HCT116 (cell line): ENCODE results near the gene CORO2B. TPM values are rescaled to one million over a fixed set of nuclear protein-coding genes. Genes with fewer than 3 reads are reported as not detected.
A peak's percentile ranks its signal among the peaks of the same experiment; 100 is the strongest.
"Not testable (repeated sequence)": the region's sequence is repeated elsewhere in the genome, so short reads cannot be mapped to it uniquely, and the experiment has no call there.

Source experiments
- ATAC-seq: fragments of 200-7000 bp; cut with Tn5 transposase; 2 replicates; pipeline ENCODE4 v1.9.1; 2020; ENCODE audit warnings: mild to moderate bottlenecking, moderate library complexity
- BruUV-seq: library from RNA; stranded (reverse); fragments of 400-500 nt; replicated peaks from 2 replicates; lab custom pipeline; 2021; lab: Mats Ljungman, UMichigan
- CTCF ChIA-PET: fragments of 300-600 bp; sonication (Branson Sonifier 250); formaldehyde crosslinking; loops from one replicate; lab custom pipeline; 2021; ENCODE audit warnings: antibody characterized with exemption; lab: Charles Lee
- POLR2A ChIA-PET: fragments of 300-600, 350-600 bp; sonication (Branson Sonifier 250); formaldehyde crosslinking; loops from one replicate; lab custom pipeline; 2021; ENCODE audit warnings: antibody characterized with exemption; lab: Charles Lee
- RAD21 ChIA-PET, 2 experiments: fragments of 300-600 bp; sonication (Branson Sonifier 250); formaldehyde crosslinking; loops; one replicate each; lab custom pipeline; 2023; ENCODE audit warnings: low total read pairs in 2 of 2; ENCODE audit not compliant: uncharacterized antibody in 2 of 2, unreplicated experiment in 2 of 2, low non-redundant PET in 1 of 2; lab: Charles Lee
- DNase-seq: peaks from one replicate; pipeline ENCODE4 v3.0.0-alpha.2; 2010; ENCODE audit warnings: low read depth, low spot score
- H2AFZ ChIP-seq: fragments of 200-600 bp; shearing (Covaris generic), sonication (generic); 2 replicates; pipeline ENCODE4 v1.6.1; 2017; ENCODE audit warnings: low read depth, mixed run types, mixed read lengths, antibody characterized with exemption, low read length; ENCODE audit not compliant: poor library complexity, severe bottlenecking
- H3K27ac ChIP-seq: 2 replicates; pipeline ENCODE4 v1.5.1; 2012; ENCODE audit warnings: low read depth, low read length
- H3K27me3 ChIP-seq: fragments of 200-600 bp; sonication (generic); 2 replicates; pipeline ENCODE4 v1.6.1; 2016; ENCODE audit warnings: mixed run types, low read length, mixed read lengths; ENCODE audit not compliant: insufficient read depth
- H3K36me3 ChIP-seq, 2 experiments: fragments of 200-500 bp in 1 of 2; fragments of 200-600 bp in 1 of 2; sonication (Bioruptor generic) in 1 of 2; sonication (generic) in 1 of 2; 2 replicates each; pipeline versions ENCODE4 v1.5.1 to v1.6.1; 2014 to 2016; ENCODE audit warnings: low read length in 2 of 2, inconsistent platforms in 1 of 2, mixed read lengths in 1 of 2, mixed run types in 1 of 2; ENCODE audit not compliant: insufficient read depth in 2 of 2, control insufficient read depth in 1 of 2
- H3K4me1 ChIP-seq, 2 experiments: fragments of 200-600 bp in 1 of 2; sonication (generic) in 1 of 2; 2 replicates each; pipeline versions ENCODE4 v1.5.1 to v1.6.1; 2012 to 2017; ENCODE audit warnings: low read length in 2 of 2, inconsistent platforms in 1 of 2, mild to moderate bottlenecking in 1 of 2, mixed read lengths in 1 of 2, mixed run types in 1 of 2, moderate library complexity in 1 of 2; ENCODE audit not compliant: insufficient read depth in 2 of 2, control insufficient read depth in 1 of 2
- H3K4me2 ChIP-seq: fragments of 200-600 bp; sonication (generic); 2 replicates; pipeline ENCODE4 v1.6.1; 2017; ENCODE audit warnings: mixed run types, low read length, mixed read lengths
- H3K4me3 ChIP-seq, 2 experiments: fragments of 200-600 bp in 1 of 2; sonication (generic) in 1 of 2; replicated peaks in 1 of 2; 2 replicates each; pipeline ENCODE4 v1.5.1; 2011 to 2016; ENCODE audit warnings: low read length in 2 of 2, control low read depth in 1 of 2, low read depth in 1 of 2, mild to moderate bottlenecking in 1 of 2, mixed read lengths in 1 of 2, mixed run types in 1 of 2
- H3K79me2 ChIP-seq: fragments of 200-600 bp; sonication (generic); 2 replicates; pipeline ENCODE4 v1.6.1; 2017; ENCODE audit warnings: mild to moderate bottlenecking, mixed run types, low read length, moderate library complexity, mixed read lengths; ENCODE audit not compliant: insufficient read depth
- H3K9ac ChIP-seq: fragments of 200-600 bp; sonication (generic); 2 replicates; pipeline ENCODE4 v1.6.1; 2016; ENCODE audit warnings: low read length, mixed read lengths
- H3K9me2 ChIP-seq: fragments of 200-600 bp; sonication (generic), shearing (Covaris generic); 2 replicates; pipeline ENCODE4 v1.6.1; 2017; ENCODE audit warnings: mixed run types, mild to moderate bottlenecking, moderate library complexity; ENCODE audit not compliant: insufficient read depth
- H3K9me3 ChIP-seq, 2 experiments: fragments of 200-500 bp in 1 of 2; fragments of 200-600 bp in 1 of 2; sonication (Bioruptor generic) in 1 of 2; sonication (generic) in 1 of 2; 2 replicates each; pipeline ENCODE4 v1.6.1; 2014 to 2017; ENCODE audit warnings: low read length in 2 of 2, mixed read lengths in 2 of 2, inconsistent platforms in 1 of 2, low read depth in 1 of 2, mild to moderate bottlenecking in 1 of 2, mixed run types in 1 of 2, moderate library complexity in 1 of 2; ENCODE audit not compliant: control insufficient read depth in 1 of 2, insufficient read depth in 1 of 2
- H4K20me1 ChIP-seq: fragments of 200-600 bp; sonication (generic), shearing (Covaris generic); 2 replicates; pipeline ENCODE4 v1.6.1; 2017; ENCODE audit warnings: mixed run types, mild to moderate bottlenecking, moderate library complexity; ENCODE audit not compliant: insufficient read depth
- CBX3 ChIP-seq: IDR thresholded peaks from 2 replicates; pipeline ENCODE4 v1.6.1; 2012; ENCODE audit warnings: low read depth
- CEBPB ChIP-seq: IDR thresholded peaks from 2 replicates; pipeline ENCODE4 v1.6.1; 2012; ENCODE audit warnings: low read depth
- EGR1 ChIP-seq: IDR thresholded peaks from 2 replicates; pipeline ENCODE4 v1.6.1; 2012; ENCODE audit warnings: low read depth
- ELF1 ChIP-seq: IDR thresholded peaks from 2 replicates; pipeline ENCODE4 v1.6.1; 2012; ENCODE audit warnings: low read depth, borderline replicate concordance
- EZH2 ChIP-seq: fragments of 200-600 bp; sonication (generic); IDR thresholded peaks from 2 replicates; pipeline ENCODE4 v1.6.1; 2017; ENCODE audit warnings: antibody characterized with exemption, mixed run types
- EZH2phosphoT487 ChIP-seq: fragments of 200-600 bp; IDR thresholded peaks from 2 replicates; pipeline ENCODE4 v1.6.1; 2018; ENCODE audit warnings: antibody characterized with exemption, borderline replicate concordance
- FOSL1 ChIP-seq: IDR thresholded peaks from 2 replicates; pipeline ENCODE4 v1.6.1; 2012; ENCODE audit warnings: low read depth
- JUND ChIP-seq: IDR thresholded peaks from 2 replicates; pipeline ENCODE4 v1.6.1; 2012
- POLR2A ChIP-seq: IDR thresholded peaks from 2 replicates; pipeline ENCODE4 v1.7.0; 2011; ENCODE audit warnings: borderline replicate concordance; ENCODE audit not compliant: insufficient read depth, insufficient read length; ENCODE audit errors: extremely low read depth
- POLR2AphosphoS5 ChIP-seq: IDR thresholded peaks from 2 replicates; pipeline ENCODE4 v1.6.1; 2011; ENCODE audit warnings: mild to moderate bottlenecking, low read depth, low read length, moderate library complexity
- SIN3A ChIP-seq: IDR thresholded peaks from 2 replicates; pipeline ENCODE4 v1.6.1; 2012; ENCODE audit warnings: low read depth
- SP1 ChIP-seq: IDR thresholded peaks from 2 replicates; pipeline ENCODE4 v1.6.1; 2012; ENCODE audit warnings: low read depth
- SRF ChIP-seq: IDR thresholded peaks from 2 replicates; pipeline ENCODE4 v1.6.1; 2012; ENCODE audit warnings: low read depth
- TCF7L2 ChIP-seq: IDR thresholded peaks from 2 replicates; pipeline ENCODE4 v1.7.0; 2011; ENCODE audit warnings: borderline replicate concordance, inconsistent platforms; ENCODE audit not compliant: insufficient read depth, insufficient read length; ENCODE audit errors: extremely low read depth
- YY1 ChIP-seq: IDR thresholded peaks from 2 replicates; pipeline ENCODE4 v1.6.1; 2011; ENCODE audit warnings: low read length, low read depth, moderate library complexity, mild to moderate bottlenecking; ENCODE audit not compliant: insufficient replicate concordance; ENCODE audit errors: extremely low read depth
- ZNF274 ChIP-seq: fragments of 200-500 bp; sonication (Bioruptor generic); IDR thresholded peaks from 2 replicates; pipeline ENCODE4 v1.6.1; 2014; ENCODE audit warnings: mild to moderate bottlenecking, low read depth, low read length, inconsistent platforms
- intact Hi-C: fragments of 100-400 bp; cut with micrococcal nuclease; formaldehyde crosslinking; loops from 2 replicates; pipeline ENCODE4 v1.10.0; 2022
- total RNA-seq: library from RNA; stranded (reverse); gene quantifications from one replicate; pipeline ENCODE4 v1.2.1, GENCODE V29; 2021; ENCODE audit not compliant: unreplicated experiment
- TF ChIP-seq, protein P1 (sequence below), 3 experiments: fragments of 200-600 bp in 1 of 3; sonication (generic) in 1 of 3; IDR thresholded peaks in 2 of 3; conservative IDR thresholded peaks in 1 of 3; 2 replicates each; pipeline ENCODE4 v1.5.1; 2012 to 2017; ENCODE audit warnings: low read depth in 2 of 3, low read length in 2 of 3, antibody characterized with exemption in 1 of 3, borderline replicate concordance in 1 of 3, control low read depth in 1 of 3, mild to moderate bottlenecking in 1 of 3, mixed read lengths in 1 of 3, mixed run types in 1 of 3, moderate library complexity in 1 of 3; ENCODE audit not compliant: insufficient read depth in 1 of 3
- TF ChIP-seq, protein P2 (sequence below): IDR thresholded peaks from 2 replicates; pipeline ENCODE4 v1.6.1; 2011; ENCODE audit warnings: mild to moderate bottlenecking, low read length, moderate library complexity; ENCODE audit not compliant: insufficient replicate concordance; ENCODE audit errors: extremely low read depth

The CORO2B gene
- total RNA-seq, 1 experiment from 2014 or later, result 2.8 TPM

DNA sequence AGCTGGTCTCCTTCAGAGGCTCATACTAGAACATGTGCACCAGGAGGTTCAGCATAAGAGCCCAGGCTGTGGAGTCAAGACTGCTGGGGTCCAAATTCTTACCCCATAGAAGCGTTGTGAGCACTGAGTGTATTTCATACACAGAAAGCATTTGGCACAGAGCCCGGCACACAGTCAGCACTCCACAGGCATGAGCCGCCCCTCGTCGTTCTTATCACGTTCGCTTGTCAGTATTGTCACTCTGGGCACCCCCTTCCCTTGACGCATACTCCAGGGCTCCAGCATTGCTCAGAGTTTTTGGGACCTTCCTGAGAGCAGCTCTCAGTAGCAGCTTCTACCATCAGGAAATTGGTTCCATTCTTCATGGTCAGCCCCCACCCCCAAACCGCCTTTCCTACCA lies 25.2 kb downstream of the CORO2B start:
- Histone ChIP-seq H2AFZ (no peak overlapping the region), H3K9ac (no peak overlapping the region), H3K27me3 (no peaks in the 10 kb centered on the region), H4K20me1 (no peaks in the 10 kb centered on the region), H3K79me2 (no peaks in the 10 kb centered on the region), H3K27ac (no peak overlapping the region), H3K4me3 (no peak overlapping the region), H3K4me1 (peaks cover 13 to 20% of the 10 kb centered on the region in 2 experiments), H3K36me3 (no peaks in the 10 kb centered on the region), H3K4me2 (no peak overlapping the region), H3K9me3 (peaks cover 0 to 5% of the 10 kb centered on the region in 2 experiments; a peak in 1 of 4 replicates), H3K9me2 (no peaks in the 10 kb centered on the region)
- ATAC-seq (no peak), DNase-seq (no peak)
- BruUV-seq, result no TSS peak
- ChIA-PET CTCF (no interaction called here), POLR2A (no interaction called here), RAD21 (no interaction called here)
- TF ChIP-seq EZH2phosphoT487 (no peak), CEBPB (no peak), EGR1 (no peak), FOSL1 (no peak), ELF1 (no peak), SP1 (no peak), POLR2A (no peak), SIN3A (no peak), EZH2 (no peak), ZNF274 (no peak), JUND (no peak), CBX3 (no peak), POLR2AphosphoS5 (no peak), SRF (no peak), TCF7L2 (no peak), YY1 (no peak)
- TF ChIP-seq, protein P1, sequence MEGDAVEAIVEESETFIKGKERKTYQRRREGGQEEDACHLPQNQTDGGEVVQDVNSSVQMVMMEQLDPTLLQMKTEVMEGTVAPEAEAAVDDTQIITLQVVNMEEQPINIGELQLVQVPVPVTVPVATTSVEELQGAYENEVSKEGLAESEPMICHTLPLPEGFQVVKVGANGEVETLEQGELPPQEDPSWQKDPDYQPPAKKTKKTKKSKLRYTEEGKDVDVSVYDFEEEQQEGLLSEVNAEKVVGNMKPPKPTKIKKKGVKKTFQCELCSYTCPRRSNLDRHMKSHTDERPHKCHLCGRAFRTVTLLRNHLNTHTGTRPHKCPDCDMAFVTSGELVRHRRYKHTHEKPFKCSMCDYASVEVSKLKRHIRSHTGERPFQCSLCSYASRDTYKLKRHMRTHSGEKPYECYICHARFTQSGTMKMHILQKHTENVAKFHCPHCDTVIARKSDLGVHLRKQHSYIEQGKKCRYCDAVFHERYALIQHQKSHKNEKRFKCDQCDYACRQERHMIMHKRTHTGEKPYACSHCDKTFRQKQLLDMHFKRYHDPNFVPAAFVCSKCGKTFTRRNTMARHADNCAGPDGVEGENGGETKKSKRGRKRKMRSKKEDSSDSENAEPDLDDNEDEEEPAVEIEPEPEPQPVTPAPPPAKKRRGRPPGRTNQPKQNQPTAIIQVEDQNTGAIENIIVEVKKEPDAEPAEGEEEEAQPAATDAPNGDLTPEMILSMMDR (IDR thresholded peaks at IDR 0.05 in 2 of 3, conservative IDR thresholded peaks at IDR 0.05 in 1 of 3; ENCODE audit: borderline replicate concordance in 1 of 3, insufficient read depth in 1 of 3, low read depth in 2 of 3, low read length in 2 of 3), result no peak
- TF ChIP-seq, protein P2, sequence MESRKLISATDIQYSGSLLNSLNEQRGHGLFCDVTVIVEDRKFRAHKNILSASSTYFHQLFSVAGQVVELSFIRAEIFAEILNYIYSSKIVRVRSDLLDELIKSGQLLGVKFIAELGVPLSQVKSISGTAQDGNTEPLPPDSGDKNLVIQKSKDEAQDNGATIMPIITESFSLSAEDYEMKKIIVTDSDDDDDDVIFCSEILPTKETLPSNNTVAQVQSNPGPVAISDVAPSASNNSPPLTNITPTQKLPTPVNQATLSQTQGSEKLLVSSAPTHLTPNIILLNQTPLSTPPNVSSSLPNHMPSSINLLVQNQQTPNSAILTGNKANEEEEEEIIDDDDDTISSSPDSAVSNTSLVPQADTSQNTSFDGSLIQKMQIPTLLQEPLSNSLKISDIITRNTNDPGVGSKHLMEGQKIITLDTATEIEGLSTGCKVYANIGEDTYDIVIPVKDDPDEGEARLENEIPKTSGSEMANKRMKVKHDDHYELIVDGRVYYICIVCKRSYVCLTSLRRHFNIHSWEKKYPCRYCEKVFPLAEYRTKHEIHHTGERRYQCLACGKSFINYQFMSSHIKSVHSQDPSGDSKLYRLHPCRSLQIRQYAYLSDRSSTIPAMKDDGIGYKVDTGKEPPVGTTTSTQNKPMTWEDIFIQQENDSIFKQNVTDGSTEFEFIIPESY, result no peak
- intact Hi-C loops, result no loop called here

DNA sequence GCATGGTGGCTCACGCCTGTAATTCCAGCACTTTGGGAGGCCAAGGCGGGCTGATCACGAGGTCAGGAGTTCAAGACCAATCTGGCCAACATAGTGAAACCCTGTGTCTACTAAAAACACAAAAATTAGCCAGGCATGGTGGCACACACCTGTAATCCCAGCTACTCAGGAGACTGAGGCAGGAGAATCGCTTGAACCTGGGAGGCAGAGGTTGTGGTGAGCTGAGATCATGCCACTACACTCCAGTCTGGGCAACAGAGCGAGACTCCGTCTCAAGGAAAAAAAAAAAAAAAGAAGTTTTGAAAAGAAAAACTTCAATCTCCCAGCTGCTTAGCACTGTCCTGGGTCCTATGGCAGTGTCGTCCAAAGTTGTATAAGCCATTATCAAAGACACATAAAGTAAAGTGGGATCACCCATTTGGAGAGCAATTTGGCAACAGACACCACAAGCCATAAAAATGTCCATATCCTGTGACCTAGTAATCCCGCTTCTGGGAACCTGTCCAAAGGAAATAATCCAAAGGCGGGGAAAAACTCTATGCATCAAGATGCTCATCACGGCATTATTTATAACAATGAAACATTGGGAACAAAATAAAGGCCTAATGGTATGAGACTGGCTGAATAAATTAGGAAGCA lies 26.2 kb downstream of the CORO2B start:
- H2AFZ ChIP-seq, intact Hi-C loops, CTCF ChIA-PET, H3K27ac ChIP-seq, H3K36me3 ChIP-seq, H3K9me3 ChIP-seq, H3K79me2 ChIP-seq, H3K9ac ChIP-seq, BruUV-seq, H4K20me1 ChIP-seq, POLR2A ChIA-PET, H3K27me3 ChIP-seq, H3K9me2 ChIP-seq, DNase-seq, RAD21 ChIA-PET, H3K4me3 ChIP-seq: not testable (repeated sequence)
- Histone ChIP-seq H3K4me1 (peaks cover 13 to 20% of the 10 kb centered on the region in 2 experiments), H3K4me2 (peak overlapping the region; percentile 53)
- peak; percentile 49 for ATAC-seq
